GM12874 (cell line): ENCODE data around the gene DENND4A.

ENCODE experiments used
- TF ChIP-seq, protein P1 (sequence below): IDR thresholded peaks from 2 replicates; pipeline ENCODE4 v1.5.1; 2011; ENCODE audit warnings: low read depth, mild to moderate bottlenecking, control low read depth, low read length, moderate library complexity; ENCODE audit not compliant: insufficient read depth

DENND4A gene

DNA sequence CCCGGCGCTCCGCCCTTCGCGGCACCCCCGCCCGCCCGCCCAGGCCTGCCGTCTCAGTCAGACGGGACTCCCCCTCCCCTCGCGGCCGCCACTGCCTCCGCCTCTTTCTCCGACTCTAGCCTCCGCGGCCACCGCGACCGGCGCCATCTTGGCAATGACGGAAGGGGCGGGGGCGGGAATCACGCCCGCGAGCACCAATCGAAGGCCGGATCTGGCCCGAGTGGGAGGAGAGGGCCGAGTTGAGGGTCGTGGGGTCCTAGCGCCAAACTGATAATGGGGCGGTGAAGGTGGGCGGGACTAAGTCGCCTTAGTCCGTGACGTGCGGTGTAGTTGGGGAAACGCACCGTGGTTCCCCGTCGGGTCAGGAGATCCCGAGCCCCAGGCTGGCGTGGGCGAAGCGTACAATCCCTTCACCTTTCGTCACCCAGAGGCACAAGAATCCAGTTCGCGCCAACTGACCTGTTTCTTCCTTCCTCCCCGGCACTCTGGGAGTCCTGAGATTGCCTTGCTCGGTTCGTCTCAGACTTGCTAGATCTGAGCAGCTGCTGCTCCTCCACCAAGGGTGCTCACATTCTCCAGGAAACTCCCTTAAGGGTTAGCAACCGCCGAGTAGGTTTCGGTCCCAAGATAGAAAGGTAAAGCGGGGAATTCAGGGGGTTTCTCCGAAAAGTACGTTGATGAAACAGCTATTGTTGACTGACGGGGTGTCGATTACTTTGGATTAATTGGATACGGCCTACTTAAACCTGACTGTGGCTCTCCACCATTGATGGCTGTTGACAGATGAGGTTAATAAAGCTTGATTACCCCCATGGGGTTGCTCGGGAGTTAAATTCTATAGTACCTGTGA, at the start of gene DENND4A:
Gene DENND4A, minus strand, starts transcription at position 156 of the 850 bp plus-strand sequence. CDS start 35,843 bp downstream, outside the sequence.
- TF ChIP-seq, protein P1, sequence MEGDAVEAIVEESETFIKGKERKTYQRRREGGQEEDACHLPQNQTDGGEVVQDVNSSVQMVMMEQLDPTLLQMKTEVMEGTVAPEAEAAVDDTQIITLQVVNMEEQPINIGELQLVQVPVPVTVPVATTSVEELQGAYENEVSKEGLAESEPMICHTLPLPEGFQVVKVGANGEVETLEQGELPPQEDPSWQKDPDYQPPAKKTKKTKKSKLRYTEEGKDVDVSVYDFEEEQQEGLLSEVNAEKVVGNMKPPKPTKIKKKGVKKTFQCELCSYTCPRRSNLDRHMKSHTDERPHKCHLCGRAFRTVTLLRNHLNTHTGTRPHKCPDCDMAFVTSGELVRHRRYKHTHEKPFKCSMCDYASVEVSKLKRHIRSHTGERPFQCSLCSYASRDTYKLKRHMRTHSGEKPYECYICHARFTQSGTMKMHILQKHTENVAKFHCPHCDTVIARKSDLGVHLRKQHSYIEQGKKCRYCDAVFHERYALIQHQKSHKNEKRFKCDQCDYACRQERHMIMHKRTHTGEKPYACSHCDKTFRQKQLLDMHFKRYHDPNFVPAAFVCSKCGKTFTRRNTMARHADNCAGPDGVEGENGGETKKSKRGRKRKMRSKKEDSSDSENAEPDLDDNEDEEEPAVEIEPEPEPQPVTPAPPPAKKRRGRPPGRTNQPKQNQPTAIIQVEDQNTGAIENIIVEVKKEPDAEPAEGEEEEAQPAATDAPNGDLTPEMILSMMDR: no peak

GRCh38 chr15:65841121-65841930, 49.2 kb upstream of the DENND4A start:
- TF ChIP-seq, protein P1: no peak

- TF ChIP-seq, protein P1: no peak
These were observed 47.9 kb upstream of the DENND4A start for GRCh38 chr15:65839985-65840384.

DNA sequence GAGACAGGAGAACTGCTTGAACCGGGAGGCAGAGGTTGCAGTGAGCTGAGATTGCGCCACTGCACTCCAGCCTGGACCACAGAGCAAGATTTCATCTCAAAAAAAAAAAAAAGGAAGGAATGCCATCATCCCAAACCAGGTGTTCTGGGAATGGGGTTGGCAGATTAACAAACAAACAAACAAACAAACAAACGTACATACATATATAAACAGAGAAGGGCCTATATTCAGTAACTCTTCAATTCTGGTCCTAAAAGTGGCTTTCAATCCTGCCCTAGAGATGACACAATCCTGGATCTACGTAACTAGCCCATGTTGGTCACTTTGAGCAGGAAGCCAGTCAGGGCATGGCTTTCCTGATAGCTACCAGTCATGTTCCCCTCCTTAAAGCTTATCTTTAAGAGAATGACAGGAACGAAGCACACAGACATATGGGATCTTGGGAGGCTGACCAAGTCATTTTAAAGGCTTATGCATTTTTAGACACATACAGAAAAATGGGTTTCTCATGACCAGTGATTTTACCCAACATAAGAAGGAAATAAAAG, 47.3 kb upstream of the DENND4A start:
- TF ChIP-seq, protein P1: no peak

GRCh38 chr15:65837301-65838294, 45.5 kb upstream of the DENND4A start:
- TF ChIP-seq, protein P1: no peak

GRCh38 chr15:65836665-65837064, 44.6 kb upstream of the DENND4A start:
- TF ChIP-seq, protein P1: peak; percentile 36; the same call in 1 of the 2 replicates
